A549 (cell line): ENCODE measurements around the gene MMP26.

ENCODE experiments used
- BHLHE40 ChIP-seq: IDR thresholded peaks from 2 replicates; pipeline ENCODE4 v1.6.1; 2012; ENCODE audit warnings: low read depth, low read length, inconsistent platforms
- CTCF ChIP-seq: fragments of >200 bp; sonication (Bioruptor Twin); formaldehyde crosslinking; IDR thresholded peaks from 3 replicates; pipeline ENCODE4 v1.5.1; 2016
- ESRRA ChIP-seq: fragments of 150-350 bp; IDR thresholded peaks from 2 replicates; pipeline ENCODE4 v1.6.1; 2014; ENCODE audit warnings: mild to moderate bottlenecking, low read length, borderline replicate concordance
- HDAC2 ChIP-seq: fragments of 200-600 bp; sonication (generic); IDR thresholded peaks from 2 replicates; pipeline ENCODE4 v1.6.1; 2016
- JUN ChIP-seq, 2 experiments: fragments of >200 bp; sonication (Bioruptor Twin); formaldehyde crosslinking; IDR thresholded peaks; 2 replicates in 1 of 2; 3 replicates in 1 of 2; pipeline ENCODE4 v1.6.1; 2016 to 2017
- JUNB ChIP-seq: fragments of >200 bp; sonication (Bioruptor Twin); formaldehyde crosslinking; IDR thresholded peaks from 2 replicates; pipeline ENCODE4 v1.6.1; 2016
- MAX ChIP-seq: IDR thresholded peaks from 2 replicates; pipeline ENCODE4 v1.6.1; 2012
- POLR2A ChIP-seq: IDR thresholded peaks from 2 replicates; pipeline ENCODE4 v1.6.1; 2012; ENCODE audit warnings: mild to moderate bottlenecking, low read length
- POLR2AphosphoS2 ChIP-seq: conservative IDR thresholded peaks from 2 replicates; pipeline ENCODE4 v1.6.1; 2012; ENCODE audit warnings: low read length, improper control_type of control experiment, inconsistent platforms
- RAD21 ChIP-seq, 2 experiments: fragments of >200 bp in 1 of 2; sonication (Bioruptor Twin) in 1 of 2; formaldehyde crosslinking in 1 of 2; IDR thresholded peaks in 1 of 2; conservative IDR thresholded peaks in 1 of 2; 2 replicates in 1 of 2; 3 replicates in 1 of 2; pipeline ENCODE4 v1.6.1; 2012 to 2018; ENCODE audit warnings: inconsistent platforms in 1 of 2
- RCOR1 ChIP-seq: fragments of 150-350 bp; IDR thresholded peaks from 2 replicates; pipeline ENCODE4 v1.6.1; 2014; ENCODE audit warnings: antibody characterized with exemption, low read length, low read depth
- RFX5 ChIP-seq: fragments of 450-650 bp; IDR thresholded peaks from 2 replicates; pipeline ENCODE4 v1.7.1; 2014; ENCODE audit warnings: antibody characterized with exemption, mild to moderate bottlenecking, moderate library complexity
- TF ChIP-seq, protein P1 (sequence below): fragments of 150-350 bp; IDR thresholded peaks from 2 replicates; pipeline ENCODE4 v1.6.1; 2014; ENCODE audit warnings: low read depth, mild to moderate bottlenecking, low read length
- TF ChIP-seq, protein P2 (sequence below): fragments of 200-600 bp; sonication (generic); IDR thresholded peaks from 2 replicates; pipeline ENCODE4 v1.6.1; 2016; ENCODE audit warnings: antibody characterized with exemption, mild to moderate bottlenecking, moderate library complexity

GRCh38 chr11:4664183-4664582 is 40.4 kb upstream of the MMP26 start:
- no peak for TF ChIP-seq RFX5
- TF ChIP-seq RAD21 (conservative IDR thresholded peaks at IDR 0.05 in 1 of 2, IDR thresholded peaks at IDR 0.05 in 1 of 2): no peak
- no peak for TF ChIP-seq POLR2A
- TF ChIP-seq HDAC2: no peak
- TF ChIP-seq CTCF: no peak
- TF ChIP-seq, protein P1, sequence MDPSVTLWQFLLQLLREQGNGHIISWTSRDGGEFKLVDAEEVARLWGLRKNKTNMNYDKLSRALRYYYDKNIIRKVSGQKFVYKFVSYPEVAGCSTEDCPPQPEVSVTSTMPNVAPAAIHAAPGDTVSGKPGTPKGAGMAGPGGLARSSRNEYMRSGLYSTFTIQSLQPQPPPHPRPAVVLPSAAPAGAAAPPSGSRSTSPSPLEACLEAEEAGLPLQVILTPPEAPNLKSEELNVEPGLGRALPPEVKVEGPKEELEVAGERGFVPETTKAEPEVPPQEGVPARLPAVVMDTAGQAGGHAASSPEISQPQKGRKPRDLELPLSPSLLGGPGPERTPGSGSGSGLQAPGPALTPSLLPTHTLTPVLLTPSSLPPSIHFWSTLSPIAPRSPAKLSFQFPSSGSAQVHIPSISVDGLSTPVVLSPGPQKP: no peak
- TF ChIP-seq, protein P2, sequence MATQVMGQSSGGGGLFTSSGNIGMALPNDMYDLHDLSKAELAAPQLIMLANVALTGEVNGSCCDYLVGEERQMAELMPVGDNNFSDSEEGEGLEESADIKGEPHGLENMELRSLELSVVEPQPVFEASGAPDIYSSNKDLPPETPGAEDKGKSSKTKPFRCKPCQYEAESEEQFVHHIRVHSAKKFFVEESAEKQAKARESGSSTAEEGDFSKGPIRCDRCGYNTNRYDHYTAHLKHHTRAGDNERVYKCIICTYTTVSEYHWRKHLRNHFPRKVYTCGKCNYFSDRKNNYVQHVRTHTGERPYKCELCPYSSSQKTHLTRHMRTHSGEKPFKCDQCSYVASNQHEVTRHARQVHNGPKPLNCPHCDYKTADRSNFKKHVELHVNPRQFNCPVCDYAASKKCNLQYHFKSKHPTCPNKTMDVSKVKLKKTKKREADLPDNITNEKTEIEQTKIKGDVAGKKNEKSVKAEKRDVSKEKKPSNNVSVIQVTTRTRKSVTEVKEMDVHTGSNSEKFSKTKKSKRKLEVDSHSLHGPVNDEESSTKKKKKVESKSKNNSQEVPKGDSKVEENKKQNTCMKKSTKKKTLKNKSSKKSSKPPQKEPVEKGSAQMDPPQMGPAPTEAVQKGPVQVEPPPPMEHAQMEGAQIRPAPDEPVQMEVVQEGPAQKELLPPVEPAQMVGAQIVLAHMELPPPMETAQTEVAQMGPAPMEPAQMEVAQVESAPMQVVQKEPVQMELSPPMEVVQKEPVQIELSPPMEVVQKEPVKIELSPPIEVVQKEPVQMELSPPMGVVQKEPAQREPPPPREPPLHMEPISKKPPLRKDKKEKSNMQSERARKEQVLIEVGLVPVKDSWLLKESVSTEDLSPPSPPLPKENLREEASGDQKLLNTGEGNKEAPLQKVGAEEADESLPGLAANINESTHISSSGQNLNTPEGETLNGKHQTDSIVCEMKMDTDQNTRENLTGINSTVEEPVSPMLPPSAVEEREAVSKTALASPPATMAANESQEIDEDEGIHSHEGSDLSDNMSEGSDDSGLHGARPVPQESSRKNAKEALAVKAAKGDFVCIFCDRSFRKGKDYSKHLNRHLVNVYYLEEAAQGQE: no peak
- TF ChIP-seq JUNB: no peak
- no peak for TF ChIP-seq JUN (IDR thresholded peaks at IDR 0.05)
- no peak for TF ChIP-seq POLR2AphosphoS2
- no peak for TF ChIP-seq RCOR1
- TF ChIP-seq ESRRA: no peak
- no peak for TF ChIP-seq MAX
- no peak for TF ChIP-seq BHLHE40
